ENCODE results near the gene ATP6AP2.

The ATP6AP2 gene, protein sequence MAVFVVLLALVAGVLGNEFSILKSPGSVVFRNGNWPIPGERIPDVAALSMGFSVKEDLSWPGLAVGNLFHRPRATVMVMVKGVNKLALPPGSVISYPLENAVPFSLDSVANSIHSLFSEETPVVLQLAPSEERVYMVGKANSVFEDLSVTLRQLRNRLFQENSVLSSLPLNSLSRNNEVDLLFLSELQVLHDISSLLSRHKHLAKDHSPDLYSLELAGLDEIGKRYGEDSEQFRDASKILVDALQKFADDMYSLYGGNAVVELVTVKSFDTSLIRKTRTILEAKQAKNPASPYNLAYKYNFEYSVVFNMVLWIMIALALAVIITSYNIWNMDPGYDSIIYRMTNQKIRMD

DNA sequence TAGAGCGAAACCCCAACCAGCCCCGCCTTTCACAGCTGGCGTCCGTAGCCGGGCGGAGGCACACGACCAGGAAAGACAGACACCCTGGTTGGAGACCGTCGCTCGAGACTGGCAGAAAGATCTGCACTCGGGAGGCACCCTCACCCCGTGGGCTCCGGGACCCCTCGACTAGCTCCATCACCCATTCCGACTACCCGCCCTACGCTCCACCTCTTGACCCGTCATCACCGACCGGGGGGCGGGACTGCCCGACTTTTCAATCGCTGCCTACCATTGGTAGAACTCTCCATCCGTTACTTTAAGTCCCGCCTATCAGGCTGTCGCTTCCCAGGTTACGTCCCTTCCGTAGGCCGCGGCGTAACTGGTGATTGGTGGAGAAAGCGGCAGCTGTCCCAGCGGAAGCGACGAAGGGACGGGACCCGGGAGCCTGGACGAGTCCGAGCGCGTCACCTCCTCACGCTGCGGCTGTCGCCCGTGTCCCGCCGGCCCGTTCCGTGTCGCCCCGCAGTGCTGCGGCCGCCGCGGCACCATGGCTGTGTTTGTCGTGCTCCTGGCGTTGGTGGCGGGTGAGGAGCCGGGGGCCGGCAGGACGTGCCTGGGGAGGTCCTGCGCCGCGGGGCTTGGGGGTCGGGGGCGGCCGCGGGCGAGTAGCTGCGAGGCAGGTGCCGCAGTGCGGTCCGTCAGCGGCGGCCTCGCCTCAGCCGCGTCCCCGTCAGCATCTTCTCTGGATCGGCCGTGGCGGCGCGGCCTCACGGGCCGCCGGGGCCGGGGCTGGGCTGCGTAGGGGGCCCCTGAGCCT is at the start of gene ATP6AP2:
ATP6AP2 (plus strand) TSS at position 434 of the 799 bp plus-strand sequence; CDS start at position 530, 96 bp downstream.
- peak; percentile 56 to 69 (median 57) for DNase-seq (ENCODE audit: low read depth in 2 of 3, low spot score in 2 of 3)

DNA sequence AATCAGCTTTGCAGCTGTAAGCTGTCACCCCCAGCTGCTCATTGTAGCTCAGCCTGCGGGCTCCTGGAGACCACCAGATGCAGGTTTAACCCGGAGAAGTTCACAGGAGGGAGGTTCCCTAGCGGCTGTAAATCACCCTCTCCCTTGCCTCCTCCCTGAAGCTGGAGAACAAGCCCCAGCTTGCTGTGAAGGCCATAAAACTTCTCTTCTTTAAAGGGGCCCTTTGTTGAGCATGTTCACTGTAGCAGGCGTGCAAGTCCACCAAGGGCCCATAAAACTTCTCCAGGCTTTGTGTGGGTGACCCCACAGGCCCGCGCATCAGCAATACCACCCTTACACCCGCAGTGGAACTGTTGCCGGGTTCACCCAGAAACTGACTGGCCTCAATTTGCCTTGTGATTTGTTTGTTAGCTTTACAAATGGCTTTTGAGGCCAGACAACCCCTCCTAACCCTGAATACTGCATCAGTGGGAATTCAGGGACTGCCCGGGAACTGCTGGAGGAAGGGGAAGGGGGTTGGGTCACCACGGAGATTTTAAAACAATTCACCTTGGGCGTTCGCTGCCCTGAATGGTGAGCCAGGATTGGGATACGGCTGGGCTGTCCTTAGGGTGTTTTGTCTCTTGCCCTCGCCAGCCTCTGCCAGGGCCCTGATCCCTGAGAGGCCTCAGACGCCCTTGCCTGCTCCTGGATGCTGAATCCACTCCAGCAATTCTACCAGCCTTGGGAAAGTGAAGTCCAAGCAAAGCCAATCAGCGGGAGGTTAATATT is 49.5 kb upstream of the ATP6AP2 start:
- DNase-seq (ENCODE audit: low read depth in 2 of 3, low spot score in 2 of 3): no peak

DNA sequence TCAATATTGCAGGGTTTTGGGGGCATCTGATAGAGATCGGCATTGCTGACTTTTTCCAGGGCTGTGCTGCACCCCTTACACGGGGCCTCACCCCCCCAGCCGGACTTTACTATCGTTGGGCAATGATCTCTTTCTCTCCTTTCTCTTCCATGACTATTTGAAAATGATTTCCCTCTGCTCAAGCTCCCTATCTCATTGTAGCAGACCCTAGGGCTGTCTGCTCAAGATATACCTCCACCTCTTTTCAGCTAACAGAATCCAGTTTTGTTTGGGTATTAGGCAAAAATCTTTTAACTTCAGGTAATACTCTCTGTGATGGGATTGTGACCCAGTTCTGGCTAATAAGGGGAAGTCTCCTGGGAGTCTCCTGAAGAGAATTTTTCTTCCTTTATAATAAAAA is 43.5 kb upstream of the ATP6AP2 start:
- no peak for DNase-seq (ENCODE audit: low read depth in 2 of 3, low spot score in 2 of 3)

DNA sequence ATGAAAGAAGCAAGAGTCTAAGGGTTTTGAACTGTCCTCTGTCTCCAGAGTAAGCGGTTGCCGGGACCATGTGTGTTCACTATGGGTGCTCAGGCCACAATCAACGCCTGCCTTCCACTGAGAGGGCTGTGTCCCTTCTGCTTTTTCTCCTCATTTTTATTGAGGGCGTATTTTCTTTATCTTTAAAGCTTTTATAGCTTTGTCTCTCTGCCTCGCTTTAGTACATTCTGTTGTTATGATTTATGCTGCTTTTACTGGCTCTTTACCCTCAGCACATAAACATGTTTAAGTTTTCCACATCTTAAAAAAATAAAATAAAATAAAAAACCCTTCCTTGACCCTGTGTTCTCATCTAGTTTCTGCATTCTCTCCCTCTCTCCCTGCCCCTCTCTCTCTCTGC is 42.4 kb upstream of the ATP6AP2 start:
- no peak for DNase-seq (ENCODE audit: low read depth in 2 of 3, low spot score in 2 of 3)

DNA sequence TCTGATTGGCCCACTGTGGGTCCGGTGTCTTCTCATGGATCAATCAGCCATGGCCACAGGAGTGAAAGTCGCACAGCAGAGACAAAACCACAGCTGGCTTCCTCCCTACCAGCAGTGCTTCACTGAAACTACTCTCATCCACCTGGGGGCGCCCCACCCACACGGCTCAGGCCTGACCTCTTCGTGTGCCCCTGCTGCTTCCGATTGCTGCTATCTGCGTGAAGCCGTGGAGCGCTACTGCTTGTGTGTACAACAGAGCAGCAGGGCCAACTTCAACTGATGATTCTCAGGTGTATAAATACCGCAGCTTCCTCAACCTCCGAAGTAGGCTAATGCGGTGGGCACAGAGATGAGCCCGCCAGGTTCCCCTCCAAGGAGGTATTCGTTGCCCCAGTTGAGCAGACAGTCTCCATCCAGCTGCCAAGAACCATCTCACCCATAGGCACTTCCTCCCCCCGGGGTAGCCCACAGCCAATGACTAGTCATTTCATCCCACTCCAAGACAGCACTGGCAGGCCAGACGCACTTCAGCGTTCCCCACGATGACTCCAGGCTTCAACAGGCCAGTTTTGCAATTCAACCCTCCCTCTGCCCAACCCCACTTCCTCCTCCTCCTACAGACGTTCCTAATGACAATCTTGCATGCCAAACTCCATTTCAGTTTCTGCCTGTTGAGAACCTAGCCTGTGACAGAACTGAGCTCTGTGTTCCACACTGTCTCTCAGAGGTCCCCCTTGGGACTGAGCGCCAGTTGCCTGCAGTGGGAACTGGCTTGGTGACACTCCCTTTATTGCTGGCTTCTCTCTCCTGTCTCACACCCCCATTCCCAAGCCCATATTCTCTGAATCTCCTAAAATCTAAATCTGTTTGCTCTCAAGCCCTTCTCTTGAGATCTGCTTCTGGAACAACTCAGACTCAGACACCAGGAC is 41.3 kb upstream of the ATP6AP2 start:
- DNase-seq (ENCODE audit: low read depth in 2 of 3, low spot score in 2 of 3): peak; percentile 21 to 42 (median 36)

DNA sequence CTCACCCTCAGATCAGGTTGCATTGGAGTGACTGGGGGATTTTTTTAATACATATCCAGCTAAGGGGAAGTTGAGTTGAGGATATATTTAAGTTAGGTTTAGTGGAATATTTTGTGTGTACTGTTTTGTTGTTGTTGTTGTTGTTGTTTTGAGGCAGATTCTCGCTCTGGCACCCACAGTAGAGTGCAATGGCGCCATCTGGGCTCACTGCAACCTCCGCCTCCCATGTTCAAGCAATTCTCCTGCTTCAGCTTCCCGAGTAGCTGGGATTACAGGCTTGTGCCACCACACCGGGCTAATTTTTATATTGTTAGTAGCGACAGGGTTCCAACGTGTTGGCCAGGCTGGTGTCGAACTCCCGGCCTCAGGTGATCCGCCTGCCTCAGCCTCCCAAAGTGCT is 38.6 kb upstream of the ATP6AP2 start:
- DNase-seq (ENCODE audit: low read depth in 2 of 3, low spot score in 2 of 3): no peak

DNA sequence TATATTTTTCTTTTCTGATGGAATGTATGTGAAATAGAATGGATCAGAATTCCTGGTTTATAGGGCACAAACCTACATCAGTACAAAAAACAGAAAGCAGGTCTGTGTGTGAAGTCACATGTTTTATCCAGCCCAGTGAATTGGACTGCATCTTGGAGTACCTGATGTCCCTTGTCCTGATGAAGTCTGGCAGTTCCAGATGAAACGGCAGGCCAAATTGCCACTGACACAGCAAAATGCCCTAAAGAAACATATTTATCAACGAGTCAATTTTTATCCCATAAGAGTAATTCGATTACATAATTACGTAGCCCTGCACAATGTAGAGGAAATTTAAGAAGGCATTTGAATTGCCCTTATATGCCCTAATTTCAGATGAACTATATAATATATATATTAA is 37.8 kb upstream of the ATP6AP2 start:
- DNase-seq (ENCODE audit: low read depth in 2 of 3, low spot score in 2 of 3): no peak

DNA sequence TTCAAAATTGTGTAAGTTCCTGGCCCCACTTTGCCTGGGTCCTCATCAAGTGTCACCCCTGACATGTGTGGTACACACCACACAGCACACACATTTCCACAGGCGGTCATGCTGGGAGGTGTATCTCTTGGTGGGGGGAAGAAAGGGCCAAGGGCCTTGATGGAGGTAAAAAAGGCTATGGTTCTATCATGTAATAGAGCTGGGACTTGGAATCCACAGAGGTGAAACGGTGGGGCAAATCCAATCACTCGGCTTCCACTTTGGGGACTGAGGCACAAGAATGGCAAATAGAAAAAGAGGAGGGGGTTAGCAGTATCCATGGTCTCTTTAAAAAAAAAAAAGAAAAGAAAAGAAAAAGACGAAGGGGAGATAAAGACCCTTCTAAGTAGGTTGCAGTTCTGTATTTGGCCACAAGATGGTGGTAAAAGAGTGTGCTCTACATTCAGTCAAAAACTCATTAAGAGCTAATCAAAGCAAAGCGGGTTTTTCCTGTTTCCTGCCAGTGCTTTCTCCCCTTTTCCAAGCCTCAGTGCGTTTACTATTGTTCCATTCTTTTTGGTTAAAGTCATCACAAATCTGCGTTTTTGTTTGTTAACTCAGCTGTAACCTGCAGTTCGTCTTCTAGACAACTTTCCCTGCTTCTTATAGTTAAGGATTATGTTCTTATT is 37.0 kb upstream of the ATP6AP2 start:
- no peak for DNase-seq (ENCODE audit: low read depth in 2 of 3, low spot score in 2 of 3)

DNA sequence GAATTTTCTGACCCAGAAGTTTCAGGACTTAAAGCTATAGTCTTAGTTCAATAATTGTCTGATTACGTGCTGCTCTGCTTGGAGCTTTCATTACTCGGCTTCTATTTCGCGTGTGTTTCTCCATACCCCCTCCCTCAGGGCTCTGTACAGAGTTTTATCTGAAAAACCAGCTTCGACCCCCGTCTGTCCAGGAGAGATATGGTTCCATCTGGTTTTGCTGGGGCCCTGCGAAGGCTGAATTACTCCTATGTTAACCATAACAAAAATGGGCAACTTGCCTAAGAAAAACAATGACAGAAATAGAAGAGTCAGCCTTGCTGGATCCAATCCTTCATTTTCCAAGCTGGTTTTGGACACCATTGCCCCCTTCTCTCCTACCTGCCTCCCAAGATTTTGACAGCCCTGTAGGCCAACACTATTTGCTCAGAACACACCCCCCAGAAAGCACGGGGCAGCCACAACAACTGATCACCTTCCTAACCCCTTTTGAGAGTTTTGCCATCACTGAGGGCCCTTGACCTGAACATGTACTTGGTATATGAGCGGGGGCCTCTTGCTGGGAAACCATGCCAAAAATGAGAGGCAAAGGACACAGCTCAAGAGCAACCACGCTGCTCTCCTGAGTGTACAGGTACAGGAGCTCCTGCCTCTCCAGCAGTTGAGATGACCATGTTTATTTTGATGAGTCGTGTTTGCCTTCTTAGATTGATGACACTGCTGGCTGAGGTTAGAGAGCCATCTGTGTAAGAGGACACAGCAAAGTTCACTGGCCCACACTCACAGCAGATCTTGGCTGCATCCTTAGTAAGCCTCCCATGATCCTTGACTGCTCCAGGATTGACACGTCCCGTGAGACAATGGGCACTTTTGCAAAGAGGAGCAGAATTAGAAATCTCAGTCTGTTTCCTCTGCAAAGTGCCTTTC is 36.2 kb upstream of the ATP6AP2 start:
- DNase-seq (ENCODE audit: low read depth in 2 of 3, low spot score in 2 of 3): no peak

DNA sequence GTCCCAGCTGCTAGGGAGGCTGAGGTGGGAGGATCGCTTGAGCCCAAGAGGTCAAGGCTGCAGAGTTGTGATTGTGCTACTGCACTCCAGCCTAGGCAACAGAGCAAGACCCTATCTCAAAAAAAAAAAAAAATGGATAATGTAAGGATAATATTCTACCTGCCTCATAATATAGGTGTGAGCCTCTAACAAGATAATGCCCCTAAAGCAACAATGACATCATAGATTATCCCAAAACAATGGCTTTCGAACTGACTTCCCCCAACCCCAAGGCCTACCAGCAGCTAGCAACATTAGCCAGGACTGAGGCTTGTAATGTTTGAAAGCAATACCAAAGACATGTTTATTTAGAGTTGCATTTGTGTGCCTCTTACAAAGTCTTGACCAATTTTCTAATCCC is 33.9 kb upstream of the ATP6AP2 start:
- DNase-seq (ENCODE audit: low read depth in 2 of 3, low spot score in 2 of 3): no peak

DNA sequence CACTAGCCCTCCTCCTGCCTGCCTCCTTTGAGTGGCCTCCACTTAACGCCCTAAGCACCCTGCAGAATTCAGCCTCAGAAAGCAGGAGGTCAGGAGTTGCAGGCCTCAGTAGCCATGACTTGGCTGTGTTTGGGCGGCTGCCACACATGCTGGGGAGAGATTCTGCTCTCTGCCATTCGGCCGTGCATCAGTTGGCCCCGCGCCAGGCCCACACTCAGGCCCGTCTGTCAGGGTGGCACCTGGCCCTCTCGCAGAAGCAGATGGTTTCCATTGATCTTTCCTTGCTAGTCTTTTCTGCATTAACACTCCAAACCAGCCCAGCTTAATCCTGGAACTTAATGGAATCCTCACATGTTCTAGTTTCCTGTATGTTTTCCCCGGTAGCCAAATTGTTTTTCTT is 30.7 kb upstream of the ATP6AP2 start:
- DNase-seq (ENCODE audit: low read depth in 2 of 3, low spot score in 2 of 3): no peak

DNA sequence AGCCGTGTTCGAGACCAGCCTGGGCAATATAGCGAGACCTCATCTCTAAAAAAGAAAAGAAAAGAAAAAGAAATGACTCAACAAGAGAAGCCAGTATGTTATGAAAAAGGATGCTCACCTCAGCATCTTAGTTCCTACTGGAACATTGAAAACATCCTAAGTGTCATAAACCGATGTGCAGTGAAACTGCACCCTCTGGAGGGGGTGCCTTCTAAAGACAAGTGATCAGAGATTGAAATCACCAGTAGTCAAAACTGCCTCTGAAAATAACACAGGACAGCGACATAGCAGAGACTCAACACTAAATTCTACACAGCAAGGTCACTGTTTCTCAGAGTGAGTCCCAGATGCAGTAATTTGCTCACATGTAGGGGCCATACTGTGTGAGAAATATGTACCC is 28.0 kb upstream of the ATP6AP2 start:
- no peak for DNase-seq (ENCODE audit: low read depth in 2 of 3, low spot score in 2 of 3)

DNA sequence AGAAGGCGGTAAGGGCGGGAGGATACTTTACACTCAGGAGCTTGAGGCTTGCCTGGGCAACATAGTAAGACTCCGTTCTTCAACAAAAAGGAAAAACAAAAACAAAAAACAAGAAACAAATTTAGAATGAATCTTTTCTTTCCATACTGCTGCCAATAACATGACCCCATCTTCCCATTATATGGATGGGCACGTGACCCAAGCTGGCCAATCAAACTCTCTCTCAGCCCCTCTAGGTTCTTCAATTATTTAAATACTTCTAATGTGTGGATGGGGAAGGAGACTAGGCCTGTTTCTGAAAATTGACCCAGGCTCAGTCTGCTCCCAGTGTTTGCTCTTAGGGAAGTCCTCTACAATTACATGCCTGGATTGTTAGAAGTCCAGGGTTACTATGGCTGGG is 22.2 kb upstream of the ATP6AP2 start:
- no peak for DNase-seq (ENCODE audit: low read depth in 2 of 3, low spot score in 2 of 3)

DNA sequence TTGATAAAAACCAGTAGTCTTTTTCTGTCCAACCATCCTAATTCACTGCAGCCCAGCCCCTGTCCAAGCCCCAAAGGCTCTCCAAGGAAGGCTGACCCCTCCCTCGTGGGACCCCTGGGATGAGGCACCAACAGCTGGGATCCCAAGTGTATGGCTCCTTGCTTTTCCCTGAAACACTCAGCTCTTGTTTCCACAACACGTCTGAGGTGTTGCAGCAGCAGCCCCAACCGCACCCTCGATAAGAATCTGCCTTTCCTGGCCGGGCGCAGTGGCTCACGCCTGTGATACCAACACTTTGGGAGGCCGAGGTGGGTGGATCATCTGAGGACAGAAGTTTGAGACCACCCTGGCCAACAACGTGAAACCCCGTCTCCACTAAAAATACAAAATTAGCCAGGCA is 17.0 kb upstream of the ATP6AP2 start:
- no peak for DNase-seq (ENCODE audit: low read depth in 2 of 3, low spot score in 2 of 3)

DNA sequence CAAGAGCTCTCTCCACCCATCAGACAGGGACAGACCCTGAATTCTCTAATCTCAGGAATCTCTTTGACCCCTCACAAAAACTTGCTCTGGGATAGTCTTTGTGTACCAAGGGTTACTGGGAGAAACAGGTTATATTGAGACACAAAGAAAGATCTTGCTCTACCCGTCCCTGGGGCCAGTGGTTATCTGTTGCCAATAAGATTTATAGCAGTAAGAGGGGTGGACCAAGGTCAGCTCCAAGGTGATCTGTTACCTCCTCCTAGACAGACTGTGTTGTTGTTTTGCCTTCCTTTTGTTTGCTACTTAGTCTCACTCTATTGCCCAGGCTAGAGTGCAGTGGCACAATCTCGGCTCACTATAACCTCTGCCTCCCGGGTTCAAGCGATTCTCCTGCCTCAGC is 16.3 kb upstream of the ATP6AP2 start:
- no peak for DNase-seq (ENCODE audit: low read depth in 2 of 3, low spot score in 2 of 3)

DNA sequence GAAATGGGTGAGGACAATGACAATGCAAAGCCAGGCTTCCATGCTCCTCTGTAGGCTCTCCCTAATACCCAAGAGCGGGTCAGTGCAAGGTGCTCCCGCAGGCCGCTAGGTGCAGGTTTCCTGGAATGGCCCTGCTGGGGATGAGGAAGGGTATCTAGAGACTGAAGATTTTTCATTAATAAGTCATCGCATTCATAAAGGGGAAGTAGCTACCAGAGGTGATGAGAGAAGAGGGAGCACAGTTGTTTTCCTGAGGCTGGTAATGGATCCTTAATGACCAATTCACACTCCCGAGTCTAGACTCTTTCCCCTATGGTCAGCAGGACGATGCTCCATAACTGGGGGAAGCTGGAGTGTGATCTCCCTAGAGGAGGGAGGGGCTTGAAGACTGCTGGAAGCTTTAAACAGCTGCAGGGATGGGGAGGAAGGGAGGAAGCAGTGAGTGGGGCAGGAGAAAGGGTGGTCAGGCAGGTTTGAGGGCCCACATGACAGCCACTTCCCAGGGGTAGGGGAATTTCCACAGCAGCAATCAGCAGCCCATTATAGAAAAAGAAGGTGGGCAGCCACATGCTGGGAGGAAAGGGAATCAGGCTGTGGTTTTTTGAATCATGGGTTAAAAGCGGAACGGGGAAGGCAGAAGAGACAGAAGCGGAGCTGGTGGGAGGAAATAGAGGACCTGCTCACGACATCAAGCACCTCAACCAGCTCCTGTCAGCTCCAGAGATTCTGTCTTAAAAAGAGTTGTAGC is 10.2 kb upstream of the ATP6AP2 start:
- no peak for DNase-seq (ENCODE audit: low read depth in 2 of 3, low spot score in 2 of 3)

DNA sequence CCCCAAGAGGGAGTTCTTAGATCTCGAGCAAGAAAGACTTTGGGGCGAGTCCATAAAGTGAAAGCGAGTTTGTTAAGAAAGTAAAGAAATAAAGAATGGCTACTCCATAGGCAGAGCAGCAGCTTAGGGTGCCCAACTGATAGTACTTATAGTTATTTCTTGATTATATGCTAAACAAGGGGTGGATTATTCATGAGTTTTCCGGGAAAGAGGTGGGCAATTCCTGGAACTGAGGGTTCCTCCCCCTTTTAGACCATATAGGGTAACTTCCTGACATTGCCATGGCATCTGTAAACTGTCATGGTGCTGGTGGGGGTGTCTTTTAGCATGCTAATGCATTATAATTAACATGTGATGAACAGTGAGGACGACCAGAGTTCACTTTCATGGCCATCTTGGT is 9.6 kb upstream of the ATP6AP2 start:
- peak in 1 of 3 experiments; percentile 18 for DNase-seq (ENCODE audit: low read depth in 2 of 3, low spot score in 2 of 3)

DNA sequence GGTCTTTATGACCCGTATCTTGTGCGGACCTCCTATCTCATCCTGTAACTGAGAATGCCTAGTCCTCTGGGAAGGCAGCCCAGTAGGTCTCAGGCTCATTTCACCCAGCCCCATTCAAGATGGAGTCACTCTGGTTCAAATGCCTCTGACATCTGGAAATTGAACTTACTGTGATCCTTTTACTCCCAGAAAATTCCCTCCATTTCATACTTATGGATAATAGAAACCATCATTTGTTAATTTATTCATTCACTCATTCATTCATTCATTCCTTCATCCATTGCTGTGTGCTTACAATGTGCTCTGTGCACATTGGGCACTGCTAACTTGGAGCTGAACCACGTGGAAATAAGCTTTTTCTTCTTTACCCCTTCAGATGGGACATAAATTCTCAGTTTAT is 9.2 kb upstream of the ATP6AP2 start:
- no peak for DNase-seq (ENCODE audit: low read depth in 2 of 3, low spot score in 2 of 3)
